ENCODE data around the gene IFT81. TPM values are rescaled to one million over a fixed set of nuclear protein-coding genes. Genes with fewer than 3 reads are reported as not detected.

Gene IFT81
- total RNA-seq, 1 donor from 2014 or later, result 4.3 TPM

GRCh38 chr12:110156766-110157165 is 32.6 kb downstream of the IFT81 start:
- Mint-ChIP-seq H3K27ac (no peak overlapping the region), H3K4me3 (no peak overlapping the region), H3K9me3 (peaks cover 15% of the 10 kb centered on the region), H3K27me3 (no peaks in the 10 kb centered on the region), H3K36me3 (ENCODE audit: low read depth) (peaks cover 11% of the 10 kb centered on the region), H3K4me1 (peaks cover 3% of the 10 kb centered on the region)
- ChIA-PET CTCF (no interaction called here), POLR2A (no interaction called here)
- intact Hi-C loops (cut with micrococcal nuclease), result no loop called here
- TF ChIP-seq CTCF (IDR thresholded peaks at IDR 0.05), result no peak
- ATAC-seq (ENCODE audit: low read depth), result no peak
- no peak for DNase-seq

DNA sequence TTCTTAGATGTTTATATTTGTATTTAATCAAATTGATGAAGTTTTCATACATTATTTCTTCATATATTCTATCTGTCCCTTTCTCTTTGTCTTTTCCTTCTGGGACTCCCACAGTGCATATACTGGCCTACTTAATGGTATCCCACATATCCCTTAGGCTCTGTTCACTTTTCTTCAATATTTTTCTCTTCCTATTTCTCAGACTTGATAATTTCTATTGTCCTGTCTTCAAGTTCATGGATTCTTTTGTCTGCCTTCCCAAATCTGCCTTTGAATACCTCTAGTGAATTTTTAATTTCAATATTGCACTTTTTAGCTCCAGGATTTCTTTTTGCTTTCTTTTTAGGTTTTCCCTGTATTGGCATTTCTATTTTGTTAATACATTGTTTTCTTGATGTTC is 33.4 kb downstream of the IFT81 start:
- peaks cover 11% of the 10 kb centered on the region for H3K36me3 Mint-ChIP-seq (ENCODE audit: low read depth)
- no peak for ATAC-seq (ENCODE audit: low read depth)
- no peaks in the 10 kb centered on the region for H3K27me3 Mint-ChIP-seq
- TF ChIP-seq CTCF (IDR thresholded peaks at IDR 0.05), result no peak
- no peak overlapping the region for H3K27ac Mint-ChIP-seq
- ChIA-PET CTCF (no interaction called here), POLR2A (no interaction called here)
- no peak overlapping the region for H3K4me3 Mint-ChIP-seq
- intact Hi-C loops (cut with micrococcal nuclease), result no loop called here
- peaks cover 3% of the 10 kb centered on the region for H3K4me1 Mint-ChIP-seq
- H3K9me3 Mint-ChIP-seq, result peaks cover 14% of the 10 kb centered on the region
- no peak for DNase-seq

DNA sequence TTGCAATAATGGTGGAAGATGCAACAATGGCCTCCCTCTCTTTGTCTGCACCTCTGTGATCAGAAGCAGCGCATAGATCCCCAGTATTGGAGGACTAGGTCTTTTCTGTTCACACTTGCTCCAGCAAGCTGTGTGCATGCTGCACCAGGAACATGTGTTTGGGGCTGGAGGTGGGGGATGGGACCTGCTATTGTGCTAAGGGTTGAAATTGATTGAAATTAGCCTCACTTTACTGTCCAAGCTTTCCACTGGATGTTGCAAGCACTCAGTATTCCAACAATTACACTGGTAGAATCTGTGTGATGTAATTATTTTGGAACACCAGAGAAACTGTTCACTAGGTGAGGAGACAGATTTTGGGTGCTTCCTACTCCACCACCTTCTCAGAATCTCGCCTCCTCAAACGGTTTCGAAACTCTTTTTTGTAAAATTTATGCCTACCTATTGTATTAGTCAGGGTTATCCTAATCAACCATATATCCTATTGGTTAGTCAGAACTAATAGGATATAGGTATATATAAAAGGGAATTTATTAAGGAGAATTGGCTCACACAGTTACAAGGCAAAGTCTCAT is 35.6 kb downstream of the IFT81 start:
- no peak for ATAC-seq (ENCODE audit: low read depth)
- Mint-ChIP-seq H3K4me3 (no peak overlapping the region), H3K27me3 (no peaks in the 10 kb centered on the region), H3K9me3 (peaks cover 14% of the 10 kb centered on the region), H3K36me3 (ENCODE audit: low read depth) (peaks cover 11% of the 10 kb centered on the region), H3K4me1 (peaks cover 3% of the 10 kb centered on the region), H3K27ac (no peak overlapping the region)
- TF ChIP-seq CTCF (IDR thresholded peaks at IDR 0.05), result no peak
- intact Hi-C loops (cut with micrococcal nuclease), result no loop called here
- no peak for DNase-seq
- ChIA-PET POLR2A (no interaction called here), CTCF (no interaction called here)

DNA sequence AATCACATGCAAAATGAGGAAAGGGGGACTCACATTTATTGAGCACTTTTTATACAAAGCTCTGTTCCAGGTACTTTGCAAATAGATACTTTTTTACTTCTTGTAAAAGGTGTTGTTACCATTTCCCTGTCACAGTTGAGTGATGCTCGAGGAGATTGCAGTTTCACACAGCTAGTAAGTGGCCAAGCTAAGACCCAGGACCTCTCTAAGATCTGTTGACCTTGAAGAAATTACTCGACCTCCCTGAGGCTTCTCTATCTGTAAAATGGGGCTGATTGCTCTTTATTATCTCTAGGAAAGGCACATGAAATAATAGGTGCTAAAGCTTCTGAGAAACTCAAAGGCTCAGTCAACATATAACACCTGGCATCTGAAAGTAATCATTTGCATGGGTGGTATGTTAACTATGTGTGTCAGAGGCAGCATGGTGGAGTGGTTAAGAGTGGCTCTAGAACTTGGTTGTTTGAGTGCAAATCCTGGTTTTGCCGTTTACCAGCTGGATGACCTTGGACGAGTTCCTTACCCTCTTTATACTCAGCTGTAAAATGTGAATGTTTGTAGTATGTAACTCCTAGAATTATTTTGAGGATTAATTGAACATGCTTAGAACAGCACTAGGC is 41.5 kb downstream of the IFT81 start:
- Mint-ChIP-seq H3K4me3 (no peak overlapping the region), H3K9me3 (no peaks in the 10 kb centered on the region), H3K27ac (no peak overlapping the region), H3K4me1 (peaks cover 13% of the 10 kb centered on the region), H3K27me3 (no peaks in the 10 kb centered on the region), H3K36me3 (ENCODE audit: low read depth) (no peaks in the 10 kb centered on the region)
- ChIA-PET CTCF (no interaction called here), POLR2A (interaction anchor here (0.8 kb wide), 1 partner anchor 42 kb away, joined by 3 read pairs; no protein-coding TSS in a partner anchor)
- peak; percentile 45 for ATAC-seq (ENCODE audit: low read depth)
- TF ChIP-seq CTCF (IDR thresholded peaks at IDR 0.05), result no peak
- no peak for DNase-seq
- intact Hi-C loops (cut with micrococcal nuclease), result no loop called here

DNA sequence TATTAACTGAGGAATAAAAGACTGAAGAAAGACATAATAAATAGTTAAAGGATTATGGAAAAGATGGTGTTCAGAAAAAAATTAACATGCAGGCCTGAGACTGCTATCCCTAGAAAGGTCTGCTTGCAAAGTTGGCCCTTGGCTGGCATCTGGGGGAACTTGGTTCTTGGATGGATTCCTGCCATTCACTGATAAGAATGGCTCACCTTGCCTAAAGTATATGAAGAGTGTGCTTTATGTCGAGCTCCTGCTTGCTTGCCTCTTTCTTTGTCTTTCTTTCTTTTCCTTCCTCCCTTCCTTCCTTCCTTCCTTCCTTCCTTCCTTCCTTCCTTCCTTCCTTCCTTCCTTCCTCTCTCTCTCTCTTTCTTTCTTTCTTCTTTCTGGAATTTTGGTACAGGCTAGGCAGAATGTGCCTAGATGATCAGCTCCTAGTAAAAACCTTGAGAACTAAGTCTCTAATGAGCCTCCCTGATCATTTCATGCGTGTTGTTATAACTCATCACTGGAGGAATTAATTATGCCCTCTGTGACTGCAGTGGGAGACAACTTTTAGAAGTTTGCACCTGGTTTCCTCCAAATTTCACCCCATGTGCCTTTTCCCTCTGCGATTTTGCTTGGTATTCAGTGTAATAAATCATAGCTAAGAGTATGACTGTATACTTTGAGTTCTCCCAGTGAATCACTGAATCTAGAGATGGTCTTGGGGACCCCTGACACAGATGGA is 44.7 kb downstream of the IFT81 start:
- no peak overlapping the region for H3K4me3 Mint-ChIP-seq
- POLR2A ChIA-PET, result no interaction called here
- peaks cover 13% of the 10 kb centered on the region for H3K4me1 Mint-ChIP-seq
- intact Hi-C loops (cut with micrococcal nuclease), result no loop called here
- ATAC-seq (ENCODE audit: low read depth), result no peak
- no peaks in the 10 kb centered on the region for H3K27me3 Mint-ChIP-seq
- H3K36me3 Mint-ChIP-seq (ENCODE audit: low read depth), result no peaks in the 10 kb centered on the region
- CTCF ChIA-PET, result no interaction called here
- no peak overlapping the region for H3K27ac Mint-ChIP-seq
- no peak for TF ChIP-seq CTCF (IDR thresholded peaks at IDR 0.05)
- no peak for DNase-seq
- no peaks in the 10 kb centered on the region for H3K9me3 Mint-ChIP-seq
